Coronary artery (tissue), 2 donors: ENCODE measurements around the gene GRK2.

ENCODE experiments used
- DNase-seq: peaks from one replicate; pipeline ENCODE4 v3.0.0-alpha.2; 2017; ENCODE audit warnings: low spot score
- H3K27ac ChIP-seq, 2 donors: fragments of 200-600 bp; sonication (generic); one replicate each; pipeline ENCODE4 v1.5.1; 2016 to 2019
- H3K4me3 ChIP-seq: fragments of 200-600 bp; sonication (generic); 2 replicates; pipeline ENCODE4 v1.5.1; 2016; ENCODE audit warnings: mild to moderate bottlenecking, moderate library complexity
- TF ChIP-seq, protein P1 (sequence below): fragments of 200-600 bp; sonication (generic); IDR thresholded peaks from one replicate; pipeline ENCODE4 v1.5.1; 2019; ENCODE audit warnings: antibody characterized with exemption

The GRK2 gene

DNA sequence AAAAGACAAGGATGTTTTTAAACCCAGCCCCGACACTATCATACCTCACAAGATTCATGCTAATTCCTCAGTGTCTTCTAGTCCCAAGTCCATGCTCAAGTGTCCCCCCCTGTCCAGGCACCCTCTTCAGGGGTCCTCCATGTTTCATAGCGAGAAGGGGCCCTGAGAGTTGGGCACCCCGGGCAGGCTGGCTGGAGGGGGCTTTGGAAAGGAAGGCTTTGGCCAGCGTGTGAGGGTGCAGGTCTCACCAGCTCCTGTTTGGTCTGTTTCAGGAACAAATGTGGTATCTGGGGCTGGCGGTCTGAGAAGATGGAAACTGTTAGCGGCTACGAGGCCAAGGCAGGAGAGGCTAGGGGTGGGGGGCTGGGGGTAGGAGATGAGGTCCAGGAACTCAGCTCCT lies 32.5 kb downstream of the GRK2 start:
- no peak for DNase-seq
- H3K4me3 ChIP-seq = no peak overlapping the region
- TF ChIP-seq, protein P1, sequence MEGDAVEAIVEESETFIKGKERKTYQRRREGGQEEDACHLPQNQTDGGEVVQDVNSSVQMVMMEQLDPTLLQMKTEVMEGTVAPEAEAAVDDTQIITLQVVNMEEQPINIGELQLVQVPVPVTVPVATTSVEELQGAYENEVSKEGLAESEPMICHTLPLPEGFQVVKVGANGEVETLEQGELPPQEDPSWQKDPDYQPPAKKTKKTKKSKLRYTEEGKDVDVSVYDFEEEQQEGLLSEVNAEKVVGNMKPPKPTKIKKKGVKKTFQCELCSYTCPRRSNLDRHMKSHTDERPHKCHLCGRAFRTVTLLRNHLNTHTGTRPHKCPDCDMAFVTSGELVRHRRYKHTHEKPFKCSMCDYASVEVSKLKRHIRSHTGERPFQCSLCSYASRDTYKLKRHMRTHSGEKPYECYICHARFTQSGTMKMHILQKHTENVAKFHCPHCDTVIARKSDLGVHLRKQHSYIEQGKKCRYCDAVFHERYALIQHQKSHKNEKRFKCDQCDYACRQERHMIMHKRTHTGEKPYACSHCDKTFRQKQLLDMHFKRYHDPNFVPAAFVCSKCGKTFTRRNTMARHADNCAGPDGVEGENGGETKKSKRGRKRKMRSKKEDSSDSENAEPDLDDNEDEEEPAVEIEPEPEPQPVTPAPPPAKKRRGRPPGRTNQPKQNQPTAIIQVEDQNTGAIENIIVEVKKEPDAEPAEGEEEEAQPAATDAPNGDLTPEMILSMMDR = no peak
- H3K27ac ChIP-seq = no peak overlapping the region

DNA sequence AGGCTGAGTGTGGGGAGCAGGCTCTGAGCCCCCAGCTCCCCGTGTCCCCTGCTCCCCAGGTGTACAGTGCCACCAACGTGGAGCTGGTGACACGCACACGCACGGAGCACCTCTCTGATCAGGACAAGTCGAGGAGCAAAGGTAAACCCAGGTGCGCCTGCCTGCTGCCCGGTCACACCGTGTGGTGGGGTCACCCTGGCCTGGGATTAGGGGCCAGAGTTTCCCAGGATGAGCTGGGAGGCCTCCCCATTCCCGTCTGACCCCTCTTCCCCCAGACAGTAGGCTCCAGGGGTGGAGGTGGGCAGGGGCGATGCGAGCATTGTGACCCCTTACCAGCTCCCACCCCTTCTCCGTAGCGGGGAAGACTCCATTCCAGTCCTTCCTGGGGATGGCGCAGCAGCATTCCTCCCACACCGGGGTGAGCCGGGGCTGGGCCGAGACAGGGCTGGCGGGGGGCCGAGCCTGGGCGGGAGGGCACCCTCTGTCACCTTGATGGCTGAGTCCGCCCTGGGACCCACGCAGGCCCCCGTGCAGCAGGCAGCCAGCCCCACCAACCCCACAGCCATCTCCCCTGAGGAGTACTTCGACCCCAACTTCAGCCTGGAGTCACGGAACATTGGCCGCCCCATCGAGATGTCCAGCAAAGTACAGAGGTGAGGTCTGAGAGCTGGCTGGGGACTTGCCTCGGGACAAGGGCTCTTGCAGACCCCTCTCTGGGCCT lies 33.4 kb downstream of the GRK2 start:
- Histone ChIP-seq H3K4me3 (no peak overlapping the region), H3K27ac (no peak overlapping the region)
- TF ChIP-seq, protein P1 = no peak
- DNase-seq = no peak

DNA sequence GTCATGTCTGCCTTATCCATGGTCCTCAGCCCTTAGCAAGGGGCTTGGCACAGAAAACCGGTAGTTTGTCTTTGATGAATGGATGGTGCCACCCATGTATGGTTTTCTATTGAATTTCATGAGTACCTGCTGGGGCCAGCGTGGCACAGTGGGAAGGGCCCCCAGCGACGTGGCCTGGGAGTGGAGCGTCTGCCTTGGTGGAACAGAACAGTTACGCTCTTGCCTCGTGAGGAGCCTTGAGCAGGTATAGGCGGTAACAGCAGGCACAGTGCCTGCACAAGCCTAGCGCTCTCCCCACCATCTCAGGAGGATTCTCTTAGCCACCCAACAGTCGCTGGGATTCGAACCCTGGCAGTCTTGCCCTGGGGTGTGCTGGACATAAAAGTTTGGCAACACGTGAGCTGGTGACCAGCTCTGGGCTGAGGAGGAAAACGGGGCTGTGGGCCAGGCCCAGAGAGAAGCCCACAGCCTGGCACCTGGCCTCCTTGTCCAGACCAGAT lies 34.0 kb downstream of the GRK2 start:
- no peak for DNase-seq
- H3K4me3 ChIP-seq = no peak overlapping the region
- H3K27ac ChIP-seq = no peak overlapping the region
- TF ChIP-seq, protein P1 = no peak

DNA sequence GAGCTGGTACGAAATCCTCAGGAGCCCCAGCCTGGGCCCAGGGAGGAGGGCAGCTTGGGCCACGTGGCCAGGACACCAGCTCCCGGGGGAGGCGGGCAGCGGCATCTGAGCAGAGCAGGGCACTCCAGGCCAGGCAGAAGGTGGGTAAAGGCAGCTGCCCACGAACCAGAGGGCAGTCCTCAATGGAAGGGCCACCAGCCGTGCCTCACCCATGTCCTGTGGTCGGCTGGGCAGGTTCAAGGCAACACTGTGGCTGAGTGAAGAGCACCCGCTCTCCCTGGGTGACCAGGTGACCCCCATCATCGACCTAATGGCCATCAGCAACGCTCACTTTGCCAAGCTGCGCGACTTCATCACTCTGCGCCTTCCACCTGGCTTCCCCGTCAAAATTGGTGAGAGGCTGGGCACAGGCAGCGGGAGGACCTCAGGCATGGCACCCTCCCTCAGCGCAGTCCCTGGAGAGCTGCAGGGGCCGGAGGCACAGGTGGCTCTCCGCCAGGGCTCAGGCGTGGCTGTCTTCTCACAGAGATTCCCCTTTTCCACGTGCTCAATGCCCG lies 34.6 kb downstream of the GRK2 start:
- Histone ChIP-seq H3K4me3 (no peak overlapping the region), H3K27ac (no peak overlapping the region)
- DNase-seq = no peak
- TF ChIP-seq, protein P1 = no peak

DNA sequence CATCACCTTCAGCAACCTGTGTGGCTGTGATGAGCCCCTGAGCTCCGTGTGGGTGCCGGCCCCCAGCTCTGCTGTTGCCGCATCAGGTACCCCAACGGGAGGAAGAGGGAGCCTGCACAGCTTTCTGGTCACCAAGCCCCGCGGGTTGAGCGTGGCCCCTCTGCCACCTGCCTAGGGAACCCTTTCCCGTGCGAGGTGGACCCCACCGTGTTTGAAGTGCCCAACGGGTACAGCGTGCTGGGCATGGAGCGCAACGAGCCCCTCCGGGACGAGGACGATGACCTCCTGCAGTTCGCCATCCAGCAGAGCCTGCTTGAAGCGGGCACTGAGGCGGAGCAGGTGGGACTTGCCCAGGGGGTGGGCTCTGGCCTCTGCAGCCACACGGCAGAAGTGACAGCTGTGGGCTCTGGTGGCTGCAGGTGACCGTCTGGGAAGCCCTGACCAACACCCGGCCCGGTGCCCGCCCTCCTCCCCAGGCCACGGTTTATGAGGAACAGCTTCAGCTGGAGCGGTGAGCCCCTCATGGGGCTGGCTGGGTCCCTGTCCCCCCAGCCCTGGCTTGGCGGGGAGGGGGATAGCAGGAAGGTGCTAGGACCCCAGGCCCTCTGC lies 35.1 kb downstream of the GRK2 start:
- DNase-seq = no peak
- Histone ChIP-seq H3K27ac (no peak overlapping the region), H3K4me3 (no peak overlapping the region)
- TF ChIP-seq, protein P1 = no peak

DNA sequence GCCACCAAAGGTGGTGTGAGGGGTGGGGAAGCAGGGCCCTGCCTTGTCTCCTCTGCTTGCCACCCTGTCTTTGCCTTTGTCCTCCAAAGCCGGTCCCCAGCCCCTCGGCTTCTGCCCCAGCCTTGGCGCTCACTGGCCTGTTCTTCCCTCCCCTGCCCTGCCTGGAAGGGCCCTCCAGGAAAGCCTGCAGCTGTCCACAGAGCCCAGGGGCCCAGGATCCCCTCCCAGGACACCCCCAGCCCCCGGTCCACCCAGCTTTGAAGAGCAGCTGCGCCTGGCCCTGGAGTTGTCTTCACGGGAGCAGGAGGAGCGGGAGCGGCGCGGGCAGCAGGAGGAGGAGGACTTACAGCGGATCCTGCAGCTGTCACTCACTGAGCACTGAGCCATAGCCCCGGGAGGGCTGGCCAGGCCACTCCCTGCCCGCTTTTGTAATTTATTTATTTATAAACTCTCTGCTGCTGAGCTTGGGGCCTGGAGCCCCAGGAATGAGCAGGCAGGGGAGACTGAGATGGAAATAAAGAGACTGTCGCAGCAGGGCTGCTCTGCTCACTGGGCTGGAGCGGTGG lies 35.8 kb downstream of the GRK2 start:
- no peak for DNase-seq
- H3K4me3 ChIP-seq = peak overlapping the region; percentile 100
- peak overlapping the region in 1 of 2 donors; percentile 90 for H3K27ac ChIP-seq
- TF ChIP-seq, protein P1 = no peak
